GM21825 (cell line): ENCODE measurements around the gene CPT2.

Experiments used
- ATAC-seq: cut with Tn5 transposase; IDR thresholded peaks from one replicate; pipeline ENCODE4 v1.9.1; 2021; ENCODE audit warnings: mild to moderate bottlenecking, moderate library complexity; ENCODE audit not compliant: unreplicated experiment

The CPT2 gene

DNA sequence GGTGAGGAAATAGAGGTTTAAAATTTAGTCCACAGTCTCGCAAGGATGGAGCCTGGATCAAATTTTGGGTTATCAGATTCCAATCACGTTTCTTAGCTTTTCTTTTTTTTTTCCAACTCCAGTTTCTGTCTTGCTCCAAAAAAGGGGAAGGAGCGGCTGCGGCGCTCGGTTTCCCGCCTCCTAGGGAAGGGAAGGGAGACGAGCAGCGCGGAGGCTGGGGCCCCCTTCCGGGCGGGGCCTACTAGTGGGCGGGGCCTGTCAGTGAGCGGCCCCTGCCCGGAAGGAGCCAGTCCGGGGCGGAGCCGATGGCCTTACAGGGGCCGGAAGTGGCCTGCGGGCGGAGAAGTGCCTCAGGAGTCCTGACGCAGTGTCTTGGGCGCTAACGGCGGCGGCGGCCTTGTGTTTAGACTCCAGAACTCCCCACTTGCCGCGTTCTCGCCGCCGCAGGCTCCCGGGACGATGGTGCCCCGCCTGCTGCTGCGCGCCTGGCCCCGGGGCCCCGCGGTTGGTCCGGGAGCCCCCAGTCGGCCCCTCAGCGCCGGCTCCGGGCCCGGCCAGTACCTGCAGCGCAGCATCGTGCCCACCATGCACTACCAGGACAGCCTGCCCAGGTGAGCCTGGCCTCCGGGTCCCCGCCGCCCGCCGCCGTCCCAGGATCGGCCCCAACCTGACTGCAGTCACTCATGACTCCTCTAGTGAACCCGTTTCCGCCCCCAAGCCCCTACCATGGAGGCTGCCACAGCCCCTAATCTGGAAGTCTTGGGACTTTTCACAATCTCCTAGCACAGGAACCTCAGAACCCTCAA lies at the start of gene CPT2:
Gene CPT2 (plus strand): TSS at position 340 of the 806 bp plus-strand sequence. CDS start 120 bp downstream, at position 460.
- peak; percentile 99 for ATAC-seq

- no peak for ATAC-seq
Measured at GRCh38 chr1:53147174-53147573, 49.5 kb upstream of the CPT2 start.

DNA sequence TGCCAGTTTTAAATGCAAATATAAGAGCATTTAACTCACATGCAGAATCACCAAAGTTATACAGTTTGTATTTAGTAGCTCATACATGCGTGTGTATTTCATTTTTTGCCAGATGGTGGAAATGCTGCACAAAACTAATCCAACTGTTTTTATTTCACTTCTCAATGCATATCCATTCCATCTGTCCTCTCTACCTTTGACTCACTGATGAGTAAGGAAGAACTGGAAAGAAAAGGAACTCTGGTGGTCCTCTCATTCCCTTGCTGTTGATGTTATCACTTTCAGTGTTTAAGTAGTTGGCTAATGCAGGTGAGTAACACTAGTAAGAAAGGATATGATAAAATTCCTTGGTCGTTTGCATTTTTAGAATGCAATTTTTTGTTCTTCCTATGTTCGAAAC lies 48.5 kb upstream of the CPT2 start:
- ATAC-seq: no peak

GRCh38 chr1:53153752-53154151 lies 42.9 kb upstream of the CPT2 start:
- no peak for ATAC-seq

GRCh38 chr1:53154859-53155438 lies 41.7 kb upstream of the CPT2 start:
- ATAC-seq: no peak

DNA sequence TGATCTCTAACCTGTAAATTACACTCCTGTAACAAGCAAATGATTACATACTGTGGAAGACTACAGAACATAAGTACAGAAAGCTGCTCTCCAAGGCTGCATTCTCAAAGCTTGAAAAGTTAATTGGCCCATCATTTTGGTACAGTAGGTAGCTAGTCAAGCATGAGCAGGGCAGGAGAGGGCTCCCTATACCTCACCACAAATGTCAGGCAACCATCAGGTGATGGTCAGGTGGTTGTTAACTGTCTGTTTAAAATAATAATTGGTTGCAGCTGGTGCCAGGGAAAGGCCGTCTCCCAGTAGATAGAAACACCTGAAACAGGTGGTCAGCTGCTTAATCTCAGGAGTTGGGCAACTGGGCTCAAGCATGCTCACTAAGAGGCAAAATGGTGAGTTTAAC lies 41.1 kb upstream of the CPT2 start:
- no peak for ATAC-seq

GRCh38 chr1:53155945-53156344 lies 40.7 kb upstream of the CPT2 start:
- no peak for ATAC-seq

DNA sequence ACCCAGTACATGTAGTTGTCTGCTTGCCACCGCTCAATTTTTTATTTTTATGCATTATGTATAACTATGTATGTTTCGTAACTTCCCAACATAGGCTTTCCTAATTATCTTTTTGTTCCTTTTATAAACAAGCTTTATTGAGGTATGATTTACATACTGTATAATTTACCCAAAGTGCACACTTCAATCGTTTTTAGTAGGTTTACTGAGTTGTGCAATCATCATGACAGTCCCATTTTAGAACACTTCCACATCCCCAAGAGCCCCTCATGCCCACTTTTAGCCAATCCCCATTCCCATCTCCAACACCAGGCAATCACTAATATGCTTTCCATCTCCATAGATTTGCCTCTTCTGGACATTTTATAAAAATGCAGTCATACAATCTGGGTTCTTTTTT lies 39.8 kb upstream of the CPT2 start:
- no peak for ATAC-seq

- ATAC-seq: no peak
Measured at GRCh38 chr1:53158900-53159299, 37.7 kb upstream of the CPT2 start.

GRCh38 chr1:53160924-53161378 lies 35.7 kb upstream of the CPT2 start:
- ATAC-seq: no peak

GRCh38 chr1:53162621-53163020 lies 34.0 kb upstream of the CPT2 start:
- no peak for ATAC-seq

DNA sequence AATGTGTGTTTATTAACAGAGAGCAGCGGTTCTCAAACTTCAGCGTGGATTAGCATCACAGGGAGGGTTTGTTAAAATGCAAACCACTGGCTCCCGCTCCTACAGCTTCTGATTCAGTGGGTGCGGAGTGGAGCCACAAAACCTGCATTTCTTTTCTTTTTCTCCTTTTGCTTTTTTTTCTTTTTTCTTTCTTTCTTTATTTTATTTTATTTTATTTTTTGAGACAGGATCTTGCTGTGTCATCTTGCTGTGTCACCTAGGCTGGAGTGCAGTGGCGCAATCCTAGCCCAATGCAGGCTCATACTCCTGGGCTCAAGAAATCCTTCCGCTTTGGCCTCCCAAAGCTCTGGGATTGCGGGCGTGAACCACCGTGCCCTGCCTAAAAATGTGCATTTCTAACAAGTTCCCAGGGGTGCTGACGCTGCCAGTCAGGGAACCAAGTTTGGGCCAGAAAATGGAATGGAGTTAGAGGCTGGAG lies 33.3 kb upstream of the CPT2 start:
- ATAC-seq: no peak

- ATAC-seq: no peak
Measured at GRCh38 chr1:53165408-53165961, 31.1 kb upstream of the CPT2 start.

- no peak for ATAC-seq
Measured at GRCh38 chr1:53166366-53166765, 30.3 kb upstream of the CPT2 start.

DNA sequence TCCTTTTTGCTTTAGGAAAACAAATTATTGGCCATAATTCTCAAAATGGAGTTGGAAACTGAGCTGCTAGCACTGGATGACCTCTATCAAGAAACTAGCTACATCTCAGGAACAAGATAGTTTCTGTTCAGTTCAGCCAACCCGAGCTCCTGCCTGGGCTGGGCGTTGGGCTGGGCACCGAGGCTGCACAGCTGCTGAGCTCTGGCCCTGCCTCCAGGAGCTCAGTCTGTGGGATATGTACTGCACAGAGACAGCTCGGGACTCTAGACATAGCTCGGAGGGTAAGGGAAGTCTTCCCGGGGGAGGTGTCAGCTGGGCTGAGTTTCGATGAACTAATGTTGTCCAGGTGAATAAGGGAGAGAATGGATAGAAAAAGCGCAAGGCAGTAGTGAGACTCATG lies 29.7 kb upstream of the CPT2 start:
- ATAC-seq: no peak

GRCh38 chr1:53172426-53173128 lies 24.0 kb upstream of the CPT2 start:
- ATAC-seq: no peak

- no peak for ATAC-seq
Measured at GRCh38 chr1:53174971-53175913, 21.4 kb upstream of the CPT2 start.

GRCh38 chr1:53176452-53177208 lies 20.0 kb upstream of the CPT2 start:
- no peak for ATAC-seq

GRCh38 chr1:53180226-53180625 lies 16.4 kb upstream of the CPT2 start:
- no peak for ATAC-seq

- no peak for ATAC-seq
Measured at GRCh38 chr1:53180951-53181350, 15.7 kb upstream of the CPT2 start.
